ENCODE measurements around the gene PITPNC1.
"Not testable (repeated sequence)": the region's sequence is repeated elsewhere in the genome, so short reads cannot be mapped to it uniquely, and the experiment has no call there.

Gene PITPNC1

DNA sequence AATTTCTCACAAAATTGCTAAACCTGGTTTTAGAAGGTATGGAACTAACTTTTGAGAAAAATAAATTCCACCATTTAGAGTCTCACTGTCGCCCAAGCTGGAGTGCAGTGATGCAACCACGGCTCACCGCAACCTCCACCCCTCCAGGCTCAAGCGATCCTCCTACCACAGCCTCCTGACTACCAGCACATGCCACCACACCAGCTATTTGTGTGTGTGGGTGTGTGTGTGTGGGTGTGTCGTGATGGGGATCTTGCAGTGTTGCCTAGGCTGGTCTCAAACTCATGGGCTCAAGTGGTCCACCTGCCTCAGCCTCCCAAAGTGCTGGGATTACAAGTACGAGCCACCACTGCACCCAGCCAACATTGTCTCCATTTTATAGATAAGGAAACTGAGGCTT, 269.4 kb downstream of the PITPNC1 start:
- no peak for DNase-seq (ENCODE audit: low spot score)
- Histone ChIP-seq H2BK120ac (ENCODE audit: low read depth, low read length) (no peak overlapping the region), H2BK12ac (ENCODE audit: low read length) (no peak overlapping the region), H4K8ac (ENCODE audit: low read depth, low read length) (peak overlapping the region; percentile 84), H3K4ac (ENCODE audit: low read length) (no peak overlapping the region), H3K79me1 (ENCODE audit: low read depth, low read length) (peaks cover 2% of the 10 kb centered on the region), H3K4me3 (ENCODE audit: low read length in 2 of 2) (no peak overlapping the region), H3K27ac (replicated peaks; ENCODE audit: low read length) (no peak overlapping the region), H3K4me1 (ENCODE audit: control insufficient read depth in 2 of 2, insufficient read depth in 1 of 2, low read depth in 1 of 2, low read length in 2 of 2) (no peaks in the 10 kb centered on the region), H3K27me3 (ENCODE audit: control insufficient read depth in 3 of 3, insufficient read depth in 3 of 3, low read depth in 1 of 3, low read length in 3 of 3) (no peaks in the 10 kb centered on the region), H2AFZ (ENCODE audit: low read length) (no peak overlapping the region), H3K14ac (ENCODE audit: low read length) (peak overlapping the region; percentile 90), H3K23ac (ENCODE audit: low read depth, low read length, poor library complexity) (no peak overlapping the region), H3K18ac (ENCODE audit: low read length) (peak overlapping the region; percentile 46), H2AK5ac (ENCODE audit: low read depth, low read length) (no peak overlapping the region), H3K36me3 (replicated peaks in 1 of 2; ENCODE audit: control insufficient read depth in 2 of 2, insufficient read depth in 2 of 2, low read length in 2 of 2) (no peaks in the 10 kb centered on the region), H3K4me2 (ENCODE audit: insufficient read depth, low read length, poor library complexity, severe bottlenecking) (no peak overlapping the region), H4K91ac (ENCODE audit: low read depth, low read length, poor library complexity) (no peak overlapping the region), H3K9me3 (replicated peaks in 1 of 2; ENCODE audit: control insufficient read depth in 2 of 2, insufficient read depth in 1 of 2, low read depth in 1 of 2, low read length in 2 of 2) (no peaks in the 10 kb centered on the region), H3K9ac (ENCODE audit: low read depth, low read length, poor library complexity) (no peak overlapping the region), H2BK15ac (ENCODE audit: low read length) (no peak overlapping the region), H2BK5ac (ENCODE audit: low read length) (no peak overlapping the region)
- no CpG with 5 or more reads among the region's 6 CpGs for WGBS, 2 donors (ENCODE audit: extremely low coverage in 2 of 2, insufficient read length in 2 of 2, insufficient replicate concordance in 1 of 2)

DNA sequence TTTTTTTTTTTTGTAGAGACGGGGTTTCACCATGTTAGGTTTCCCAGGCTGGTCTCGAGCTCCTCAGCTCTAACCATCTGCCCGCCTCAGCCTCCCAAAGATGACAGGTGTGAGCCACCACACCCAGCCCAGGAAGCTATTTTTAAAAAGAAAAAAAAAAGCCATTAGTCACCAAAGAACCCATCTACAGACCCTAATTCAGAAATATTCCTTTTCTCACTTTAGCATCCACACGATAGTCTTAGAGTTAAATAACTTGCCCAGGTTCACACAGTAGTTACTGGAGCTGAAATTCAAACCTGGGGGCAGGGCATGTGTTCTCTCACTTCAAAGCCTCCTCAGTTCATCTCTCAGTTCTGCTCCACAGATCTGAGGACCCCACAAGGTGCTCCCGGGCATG, 270.4 kb downstream of the PITPNC1 start:
- Histone ChIP-seq H3K79me1 (ENCODE audit: low read depth, low read length) (peaks cover 2% of the 10 kb centered on the region), H3K4ac (ENCODE audit: low read length) (no peak overlapping the region), H3K18ac (ENCODE audit: low read length) (no peak overlapping the region), H3K4me2 (ENCODE audit: insufficient read depth, low read length, poor library complexity, severe bottlenecking) (no peak overlapping the region), H2BK120ac (ENCODE audit: low read depth, low read length) (no peak overlapping the region), H2BK12ac (ENCODE audit: low read length) (no peak overlapping the region), H3K9ac (ENCODE audit: low read depth, low read length, poor library complexity) (no peak overlapping the region), H2AK5ac (ENCODE audit: low read depth, low read length) (no peak overlapping the region), H3K36me3 (replicated peaks in 1 of 2; ENCODE audit: control insufficient read depth in 2 of 2, insufficient read depth in 2 of 2, low read length in 2 of 2) (no peaks in the 10 kb centered on the region), H3K27me3 (ENCODE audit: control insufficient read depth in 3 of 3, insufficient read depth in 3 of 3, low read depth in 1 of 3, low read length in 3 of 3) (no peaks in the 10 kb centered on the region), H2BK5ac (ENCODE audit: low read length) (no peak overlapping the region), H2AFZ (ENCODE audit: low read length) (no peak overlapping the region), H3K14ac (ENCODE audit: low read length) (no peak overlapping the region), H3K9me3 (replicated peaks in 1 of 2; ENCODE audit: control insufficient read depth in 2 of 2, insufficient read depth in 1 of 2, low read depth in 1 of 2, low read length in 2 of 2) (no peaks in the 10 kb centered on the region), H4K91ac (ENCODE audit: low read depth, low read length, poor library complexity) (no peak overlapping the region), H2BK15ac (ENCODE audit: low read length) (no peak overlapping the region), H3K27ac (replicated peaks; ENCODE audit: low read length) (no peak overlapping the region), H3K23ac (ENCODE audit: low read depth, low read length, poor library complexity) (no peak overlapping the region), H4K8ac (ENCODE audit: low read depth, low read length) (no peak overlapping the region), H3K4me1 (ENCODE audit: control insufficient read depth in 2 of 2, insufficient read depth in 1 of 2, low read depth in 1 of 2, low read length in 2 of 2) (no peaks in the 10 kb centered on the region), H3K4me3 (ENCODE audit: low read length in 2 of 2) (no peak overlapping the region)
- no CpG with 5 or more reads among the region's 5 CpGs for WGBS, 2 donors (ENCODE audit: extremely low coverage in 2 of 2, insufficient read length in 2 of 2, insufficient replicate concordance in 1 of 2)
- no peak for DNase-seq (ENCODE audit: low spot score)

DNA sequence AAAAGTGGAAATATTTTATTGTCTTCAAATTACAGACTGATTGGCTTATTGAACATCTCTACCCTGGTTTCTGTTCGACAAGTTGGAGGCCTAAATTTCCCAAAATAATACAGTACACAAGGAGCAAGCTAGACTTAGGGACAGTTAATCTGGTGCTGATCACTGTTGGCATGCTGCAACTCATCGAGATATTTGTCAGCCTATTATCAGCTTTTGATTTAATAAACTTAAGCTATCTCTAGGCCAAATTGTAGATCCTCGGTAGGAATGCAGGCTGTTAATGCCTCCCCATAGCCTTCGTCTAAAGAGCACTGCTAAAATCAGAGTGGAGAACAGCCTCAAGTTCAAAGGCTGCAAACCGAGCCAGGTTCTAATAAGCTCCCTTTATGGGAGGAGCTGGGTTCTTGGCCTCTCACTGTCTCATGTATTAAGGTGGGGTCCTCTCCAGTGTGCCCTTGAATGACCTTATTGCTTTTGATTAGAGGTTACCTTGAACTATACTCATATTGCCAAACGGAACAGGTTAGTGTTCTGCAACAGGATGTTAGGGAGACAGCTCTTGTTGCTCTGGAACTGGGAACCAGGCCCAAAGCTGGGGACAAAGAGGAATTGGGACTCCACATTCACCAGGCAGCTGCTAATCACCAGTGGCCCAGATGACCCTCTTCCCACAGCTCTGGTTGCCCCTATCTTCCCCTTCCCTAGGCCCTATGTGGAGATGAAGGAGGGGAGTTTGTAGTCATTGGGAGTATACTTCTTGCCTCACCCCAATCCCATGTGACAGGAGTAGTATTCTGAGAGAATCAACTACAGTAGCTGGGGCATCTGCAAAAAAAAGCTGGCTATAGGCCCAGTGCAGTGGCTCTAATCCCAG, 271.2 kb downstream of the PITPNC1 start:
- Histone ChIP-seq H2BK5ac (ENCODE audit: low read length) (no peak overlapping the region), H3K4me1 (ENCODE audit: control insufficient read depth in 2 of 2, insufficient read depth in 1 of 2, low read depth in 1 of 2, low read length in 2 of 2) (no peaks in the 10 kb centered on the region), H3K27me3 (ENCODE audit: control insufficient read depth in 3 of 3, insufficient read depth in 3 of 3, low read depth in 1 of 3, low read length in 3 of 3) (no peaks in the 10 kb centered on the region), H3K9me3 (replicated peaks in 1 of 2; ENCODE audit: control insufficient read depth in 2 of 2, insufficient read depth in 1 of 2, low read depth in 1 of 2, low read length in 2 of 2) (no peaks in the 10 kb centered on the region), H3K23ac (ENCODE audit: low read depth, low read length, poor library complexity) (no peak overlapping the region), H3K14ac (ENCODE audit: low read length) (no peak overlapping the region), H3K9ac (ENCODE audit: low read depth, low read length, poor library complexity) (no peak overlapping the region), H2AFZ (ENCODE audit: low read length) (no peak overlapping the region), H3K79me1 (ENCODE audit: low read depth, low read length) (peaks cover 2% of the 10 kb centered on the region), H4K91ac (ENCODE audit: low read depth, low read length, poor library complexity) (no peak overlapping the region), H3K4me3 (ENCODE audit: low read length in 2 of 2) (no peak overlapping the region), H4K8ac (ENCODE audit: low read depth, low read length) (no peak overlapping the region), H3K4me2 (ENCODE audit: insufficient read depth, low read length, poor library complexity, severe bottlenecking) (no peak overlapping the region), H3K18ac (ENCODE audit: low read length) (no peak overlapping the region), H3K27ac (replicated peaks; ENCODE audit: low read length) (no peak overlapping the region), H2AK5ac (ENCODE audit: low read depth, low read length) (no peak overlapping the region), H3K36me3 (replicated peaks in 1 of 2; ENCODE audit: control insufficient read depth in 2 of 2, insufficient read depth in 2 of 2, low read length in 2 of 2) (no peaks in the 10 kb centered on the region), H2BK120ac (ENCODE audit: low read depth, low read length) (no peak overlapping the region), H2BK15ac (ENCODE audit: low read length) (no peak overlapping the region), H2BK12ac (ENCODE audit: low read length) (no peak overlapping the region), H3K4ac (ENCODE audit: low read length) (no peak overlapping the region)
- WGBS, 2 donors (ENCODE audit: extremely low coverage in 2 of 2, insufficient read length in 2 of 2, insufficient replicate concordance in 1 of 2), result no CpG with 5 or more reads among the region's 6 CpGs
- DNase-seq (ENCODE audit: low spot score), result no peak

DNA sequence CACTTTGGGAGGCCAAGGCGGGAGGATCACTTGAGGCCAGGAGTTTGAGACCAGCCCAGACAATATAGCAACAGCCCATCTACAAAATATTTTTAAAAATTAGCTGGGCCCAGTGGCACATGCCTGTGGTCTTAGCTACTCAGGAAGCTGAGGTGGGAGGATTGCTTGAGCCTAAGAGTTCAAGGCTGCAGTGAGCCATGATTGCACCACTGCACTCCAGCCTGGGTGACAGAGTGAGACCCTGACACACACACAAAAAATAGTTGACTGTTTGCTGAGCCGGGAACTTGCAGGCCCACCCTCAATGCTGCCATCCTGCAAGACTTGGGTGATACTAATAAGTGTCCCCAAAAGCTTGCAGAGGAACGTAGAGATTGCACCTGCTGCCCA, 271.8 kb downstream of the PITPNC1 start:
- not testable (repeated sequence) for H2AK5ac ChIP-seq (ENCODE audit: low read depth, low read length)

More for the DNA sequence above, 271.8 kb downstream of the PITPNC1 start:
- not testable (repeated sequence) for H3K23ac ChIP-seq (ENCODE audit: low read depth, low read length, poor library complexity); H3K4me3 ChIP-seq (ENCODE audit: low read length in 2 of 2); H3K18ac ChIP-seq (ENCODE audit: low read length); H3K4me1 ChIP-seq (ENCODE audit: control insufficient read depth in 2 of 2, insufficient read depth in 1 of 2, low read depth in 1 of 2, low read length in 2 of 2); H3K27me3 ChIP-seq (ENCODE audit: control insufficient read depth in 3 of 3, insufficient read depth in 3 of 3, low read depth in 1 of 3, low read length in 3 of 3); H3K4me2 ChIP-seq (ENCODE audit: insufficient read depth, low read length, poor library complexity, severe bottlenecking); H3K9ac ChIP-seq (ENCODE audit: low read depth, low read length, poor library complexity); H3K79me1 ChIP-seq (ENCODE audit: low read depth, low read length); H2BK5ac ChIP-seq (ENCODE audit: low read length); H3K4ac ChIP-seq (ENCODE audit: low read length); H2BK12ac ChIP-seq (ENCODE audit: low read length); H4K8ac ChIP-seq (ENCODE audit: low read depth, low read length); H3K14ac ChIP-seq (ENCODE audit: low read length); H3K36me3 ChIP-seq (replicated peaks in 1 of 2; ENCODE audit: control insufficient read depth in 2 of 2, insufficient read depth in 2 of 2, low read length in 2 of 2); H4K91ac ChIP-seq (ENCODE audit: low read depth, low read length, poor library complexity); H2AFZ ChIP-seq (ENCODE audit: low read length); DNase-seq (ENCODE audit: low spot score); H2BK15ac ChIP-seq (ENCODE audit: low read length); H2BK120ac ChIP-seq (ENCODE audit: low read depth, low read length); H3K27ac ChIP-seq (replicated peaks; ENCODE audit: low read length); H3K9me3 ChIP-seq (replicated peaks in 1 of 2; ENCODE audit: control insufficient read depth in 2 of 2, insufficient read depth in 1 of 2, low read depth in 1 of 2, low read length in 2 of 2)
- no CpG with 5 or more reads among the region's 3 CpGs for WGBS, 2 donors (ENCODE audit: extremely low coverage in 2 of 2, insufficient read length in 2 of 2, insufficient replicate concordance in 1 of 2)

Measured in neuronal stem cell (in vitro differentiated cells).